ENCODE results near the gene OR14I1. TPM values are rescaled to one million over a fixed set of nuclear protein-coding genes. Genes with fewer than 3 reads are reported as not detected.
"Not testable (repeated sequence)": the region's sequence is repeated elsewhere in the genome, so short reads cannot be mapped to it uniquely, and the experiment has no call there.

The OR14I1 gene
- polyA plus RNA-seq, 1 donor: not detected

DNA sequence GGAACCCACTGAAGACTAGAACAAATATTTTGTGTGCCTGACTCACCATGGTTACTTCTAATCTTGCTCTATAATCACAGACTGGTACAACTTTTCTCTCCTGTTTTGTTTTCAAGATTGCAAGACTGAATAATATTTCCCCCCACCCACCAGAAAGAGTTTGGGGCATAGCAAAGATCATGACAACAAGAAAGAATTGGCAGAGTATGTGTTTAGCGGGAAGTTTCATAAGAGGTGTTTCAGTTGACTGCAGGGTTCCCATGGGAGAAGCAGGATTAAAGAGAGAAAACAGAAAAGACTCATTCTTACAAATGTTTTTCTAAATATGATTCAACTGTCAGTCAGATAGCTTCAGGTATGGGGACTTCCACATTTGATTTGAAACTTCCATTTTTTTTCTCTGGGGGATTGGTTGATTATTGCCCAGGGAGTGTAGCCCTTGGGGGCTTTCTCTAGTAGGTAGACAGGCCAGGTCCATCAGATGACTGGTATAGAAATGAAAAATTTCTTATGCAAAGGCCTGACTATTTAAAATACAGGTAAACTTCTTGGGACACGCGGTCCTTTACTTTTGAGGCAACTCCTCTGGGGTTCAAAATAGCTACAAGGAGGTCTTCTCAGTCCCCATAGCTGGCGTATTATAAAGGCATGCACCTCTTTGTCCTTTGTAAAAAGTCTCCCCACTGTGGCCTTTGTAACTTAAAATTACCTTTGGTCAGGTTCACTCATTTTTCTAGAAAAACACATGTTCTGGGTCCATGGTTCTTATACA, 13.9 kb downstream of the OR14I1 start:
- no peak for DNase-seq

DNA sequence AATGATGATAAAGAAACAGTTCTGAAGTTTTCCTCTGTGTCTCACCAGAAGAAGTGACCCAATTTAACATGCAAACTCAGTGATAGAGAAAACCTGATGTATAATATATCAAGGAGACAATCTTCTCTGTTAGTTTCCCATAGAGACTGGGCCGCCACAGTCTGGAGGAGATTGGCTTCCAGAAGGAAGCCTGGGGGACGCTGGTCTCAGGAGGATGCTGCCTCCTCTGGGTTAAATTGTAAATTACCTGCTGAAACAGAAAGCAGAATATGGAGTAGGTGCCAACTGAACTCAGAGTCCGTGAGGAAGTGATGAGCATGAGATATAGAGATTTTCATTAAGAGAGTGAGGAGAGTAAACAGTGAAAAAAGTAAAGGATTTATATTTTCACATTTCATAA, 15.8 kb downstream of the OR14I1 start:
- DNase-seq: no peak

DNA sequence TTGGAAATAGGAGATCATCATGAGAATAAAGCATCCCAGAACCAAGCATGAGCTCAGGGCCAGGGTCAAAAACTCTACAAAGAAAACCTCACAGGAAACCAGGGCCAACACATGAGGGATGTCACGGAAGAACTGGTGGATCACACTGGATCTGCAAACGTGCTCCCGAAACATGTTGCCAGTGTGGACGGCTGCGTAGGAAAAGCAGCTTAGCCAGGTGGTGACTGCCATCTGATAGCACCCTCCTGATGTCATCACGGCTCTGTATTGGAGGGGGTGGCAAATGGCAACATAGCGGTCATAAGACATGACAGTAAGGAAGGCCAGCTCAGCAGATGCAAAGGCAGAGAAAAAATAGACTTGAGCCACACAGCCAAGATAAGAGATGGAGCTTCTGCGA, 20.9 kb downstream of the OR14I1 start:
- DNase-seq: no peak

DNA sequence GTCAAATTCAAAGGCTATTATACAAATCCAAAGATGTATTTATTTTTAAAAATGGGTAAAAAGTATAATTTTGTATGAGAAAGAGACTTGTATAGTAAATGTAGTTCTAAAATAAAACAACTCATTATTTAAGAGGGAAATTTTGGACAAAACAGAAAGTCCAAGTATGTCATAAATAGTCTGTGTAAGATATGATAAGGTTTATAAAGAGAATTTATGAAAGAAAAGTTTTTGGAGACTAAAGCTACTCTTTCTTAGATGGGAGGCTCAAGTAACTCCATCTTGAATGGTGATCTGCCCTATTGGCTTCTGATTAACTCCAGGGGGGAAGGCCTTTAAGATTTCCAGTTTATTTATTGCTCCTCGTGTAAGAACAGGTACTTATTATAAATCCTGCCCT, 32.6 kb downstream of the OR14I1 start:
- DNase-seq: no peak

DNA sequence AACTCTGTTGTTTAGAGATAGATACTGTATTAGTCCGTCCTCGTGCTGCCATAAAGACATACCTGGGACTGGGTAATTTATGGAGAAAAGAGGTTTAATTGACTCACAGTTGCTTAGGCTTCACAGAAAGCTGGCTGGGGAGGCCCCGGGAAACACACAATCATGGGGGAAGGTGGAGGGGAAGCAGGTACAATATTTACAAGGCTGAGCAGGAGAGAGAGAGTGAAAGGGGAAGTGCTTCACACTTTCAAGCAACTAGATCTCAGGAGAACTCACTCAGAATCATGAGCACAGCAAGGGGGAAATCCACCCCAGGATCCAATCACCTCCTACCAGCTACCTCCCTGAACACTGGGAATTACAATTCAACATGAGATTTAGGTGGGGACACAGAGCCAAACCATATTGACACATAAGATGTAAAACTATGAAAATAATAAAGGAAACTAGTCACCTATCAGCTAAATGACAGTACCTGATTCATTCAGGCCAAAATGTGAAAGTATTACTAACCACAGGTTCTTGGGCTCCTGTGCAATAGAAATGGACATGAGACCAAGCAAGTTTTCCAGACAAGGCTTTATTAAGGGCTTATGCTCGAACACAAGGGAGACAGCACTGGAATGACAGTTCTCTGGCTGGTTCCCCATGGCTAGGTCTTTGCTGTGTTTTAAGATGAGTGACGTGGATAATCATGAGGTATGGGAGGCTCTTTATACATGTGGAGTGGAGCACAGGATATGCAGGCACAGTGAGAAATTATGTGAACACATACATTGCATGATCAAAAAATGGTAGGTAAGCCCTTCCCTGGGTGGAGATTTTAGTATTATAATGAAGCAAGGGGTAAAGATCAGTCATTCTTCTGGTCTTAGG, 38.9 kb downstream of the OR14I1 start:
- not testable (repeated sequence) for DNase-seq

DNA sequence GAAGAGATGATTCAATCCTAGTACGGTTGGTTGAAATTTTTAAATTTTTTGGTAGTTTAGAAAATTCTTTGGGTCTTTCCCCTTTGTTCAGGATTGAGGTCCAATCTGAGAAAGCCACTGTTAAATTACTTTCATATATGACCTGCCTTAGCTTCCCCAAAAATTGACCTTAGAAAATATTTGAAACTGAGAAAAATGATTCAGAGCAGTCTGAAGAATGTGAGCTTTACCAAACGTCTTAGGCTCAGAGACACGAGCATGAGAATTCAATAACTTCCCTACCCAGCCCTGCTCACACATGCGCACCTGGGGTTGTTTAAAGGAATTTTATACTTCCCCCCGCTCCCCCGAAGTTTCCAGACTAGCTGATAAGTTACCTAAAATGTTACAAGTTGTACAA, 45.8 kb downstream of the OR14I1 start:
- DNase-seq: not testable (repeated sequence)

DNA sequence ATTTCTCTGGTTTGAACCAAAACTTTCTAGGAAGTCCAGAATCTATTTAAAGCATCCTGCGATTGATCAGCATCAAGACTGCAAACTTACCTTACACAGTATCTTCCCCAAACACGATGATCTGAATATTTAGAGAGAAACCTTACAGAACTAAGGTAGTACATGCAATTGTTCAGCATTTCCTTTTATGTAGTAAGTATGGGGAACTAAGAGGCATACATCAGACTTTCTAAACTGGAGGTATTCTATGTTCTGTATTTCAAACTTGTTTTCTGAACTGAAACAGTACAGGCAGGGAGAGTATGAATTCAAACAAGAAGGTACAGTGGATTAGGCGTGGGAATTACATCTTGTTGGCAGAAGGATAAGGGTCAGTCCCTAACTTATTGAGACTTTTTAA, 47.2 kb downstream of the OR14I1 start, which contains the start of gene OR2T27:
Gene OR2T27, minus strand, starts transcription at position 175 of the 400 bp plus-strand sequence. CDS start 4,644 bp downstream, outside the sequence.
- DNase-seq: not testable (repeated sequence)

Other genes with a start within 250 kb of the OR14I1 start
- not detected for gene OR2T3, start 229.4 kb downstream of the OR14I1 start, polyA plus RNA-seq (ENCODE audit: insufficient read length)
- not detected for gene OR2T5, start 214.2 kb downstream of the OR14I1 start, polyA plus RNA-seq (ENCODE audit: insufficient read length)
- gene OR2G6, start 194.7 kb downstream of the OR14I1 start, polyA plus RNA-seq (ENCODE audit: insufficient read length): 0.03 TPM
- gene OR2T29, start 140.0 kb downstream of the OR14I1 start, polyA plus RNA-seq (ENCODE audit: insufficient read length): not detected
- gene OR2T34, start 128.0 kb downstream of the OR14I1 start, polyA plus RNA-seq (ENCODE audit: insufficient read length): not detected
- 0.05 TPM for gene OR2T10, start 105.1 kb downstream of the OR14I1 start, polyA plus RNA-seq (ENCODE audit: insufficient read length)
- gene OR2T11, start 67.7 kb downstream of the OR14I1 start, polyA plus RNA-seq (ENCODE audit: insufficient read length): not detected
- not detected for gene OR2T35, start 57.5 kb downstream of the OR14I1 start, polyA plus RNA-seq (ENCODE audit: insufficient read length)
- not detected for gene OR2T27, start 47.2 kb downstream of the OR14I1 start, polyA plus RNA-seq (ENCODE audit: insufficient read length)
- not detected for gene LYPD8, start 53.0 kb upstream of the OR14I1 start, polyA plus RNA-seq (ENCODE audit: insufficient read length)
- 25.0 TPM for gene SH3BP5L, start 123.1 kb upstream of the OR14I1 start, polyA plus RNA-seq (ENCODE audit: insufficient read length)
- 20.2 TPM for gene ZNF672, start 135.5 kb upstream of the OR14I1 start, polyA plus RNA-seq (ENCODE audit: insufficient read length)
- gene ZNF692, start 156.3 kb upstream of the OR14I1 start, polyA plus RNA-seq (ENCODE audit: insufficient read length): 49.7 TPM
- 14.2 TPM for gene PGBD2, start 203.5 kb upstream of the OR14I1 start, polyA plus RNA-seq (ENCODE audit: insufficient read length)